Mammary epithelial cell (primary cell): ENCODE measurements around the gene CSMD2.

Source experiments
- CTCF ChIP-seq, 2 donors: IDR thresholded peaks in 1 of 2; conservative IDR thresholded peaks in 1 of 2; 2 replicates each; pipeline ENCODE4 v1.5.1; 2011 to 2012; ENCODE audit warnings: inconsistent platforms in 2 of 2, low read length in 2 of 2, mild to moderate bottlenecking in 2 of 2, control low read depth in 1 of 2, low read depth in 1 of 2; ENCODE audit not compliant: insufficient read depth in 1 of 2; ENCODE audit errors: extremely low read depth in 1 of 2
- EZH2 ChIP-seq: IDR thresholded peaks from 2 replicates; pipeline ENCODE4 v1.6.1; 2012; ENCODE audit warnings: low read length, inconsistent platforms, borderline replicate concordance

GRCh38 chr1:34113362-34113761 is 51.7 kb downstream of the CSMD2 start:
- TF ChIP-seq CTCF (conservative IDR thresholded peaks at IDR 0.05 in 1 of 2, IDR thresholded peaks at IDR 0.05 in 1 of 2; ENCODE audit: extremely low read depth in 1 of 2, insufficient read depth in 1 of 2, low read depth in 1 of 2, low read length in 2 of 2): no peak
- TF ChIP-seq EZH2: no peak
